Small intestine (tissue), 7 donors: ENCODE data around the gene RHCG. TPM values are rescaled to one million over a fixed set of nuclear protein-coding genes. Genes with fewer than 3 reads are reported as not detected.

Experiments used
- DNase-seq, 2 donors: peaks; one replicate each; pipeline versions ENCODE4 v3.0.0 to v3.0.0-alpha.2; 2013
- FAIRE-seq: peaks from 2 replicates; lab custom pipeline; 2012; peaks lifted over from hg19 to GRCh38; lab: Jason Lieb, UNC
- H3K27ac ChIP-seq, 3 donors: one replicate each; pipeline ENCODE4 v1.5.1; 2013; ENCODE audit warnings: low read length in 2 of 3, mild to moderate bottlenecking in 2 of 3, control low read depth in 1 of 3, inconsistent platforms in 1 of 3, low read depth in 1 of 3, moderate library complexity in 1 of 3
- H3K27me3 ChIP-seq, 3 donors: one replicate each; pipeline ENCODE4 v1.6.1; 2013; ENCODE audit warnings: low read length in 3 of 3, inconsistent platforms in 1 of 3; ENCODE audit not compliant: control insufficient read depth in 3 of 3, insufficient read depth in 3 of 3
- H3K36me3 ChIP-seq, 3 donors: one replicate each; pipeline ENCODE4 v1.6.1; 2013; ENCODE audit warnings: low read length in 3 of 3, inconsistent platforms in 1 of 3, low read depth in 1 of 3, mild to moderate bottlenecking in 1 of 3, moderate library complexity in 1 of 3; ENCODE audit not compliant: control insufficient read depth in 3 of 3, insufficient read depth in 2 of 3
- H3K4me1 ChIP-seq, 3 donors: one replicate each; pipeline ENCODE4 v1.6.1; 2013; ENCODE audit warnings: low read length in 2 of 3, inconsistent platforms in 1 of 3, low read depth in 1 of 3, mild to moderate bottlenecking in 1 of 3, moderate library complexity in 1 of 3; ENCODE audit not compliant: control insufficient read depth in 3 of 3, insufficient read depth in 2 of 3
- H3K4me3 ChIP-seq, 3 donors: one replicate each; pipeline ENCODE4 v1.5.1; 2013; ENCODE audit warnings: low read length in 3 of 3, control low read depth in 1 of 3, inconsistent platforms in 1 of 3, low read depth in 1 of 3, mild to moderate bottlenecking in 1 of 3, moderate library complexity in 1 of 3
- H3K9me3 ChIP-seq, 2 donors: one replicate each; pipeline ENCODE4 v1.6.1; 2013; ENCODE audit warnings: low read depth in 1 of 2, low read length in 1 of 2; ENCODE audit not compliant: control insufficient read depth in 2 of 2, insufficient read depth in 1 of 2
- WGBS, 3 donors: extraction: QIAGEN DNeasy Blood & Tissue Kit; methylation state at CpG; one replicate each; pipeline ENCODE4 v1.1.7; 2013; 5-methylcytosine and 5-hydroxymethylcytosine counted together
- polyA plus RNA-seq, 4 donors: library from polyadenylated mRNA; stranded (reverse) in 3 of 4; unstranded in 1 of 4; fragments of 200-250 nt in 3 of 4; fragments of 120-200 nt in 1 of 4; gene quantifications; one replicate each; pipeline versions ENCODE4 v1.2.1 to v1.2.3, GENCODE V29; 2013
- donor health status: healthy with polysubstance abuse.
- donor health status: control.
- donor health status: control.
- donor health status: Bipolar disorder and iron deficiency.
- donor health status: healthy.

Gene RHCG
- polyA plus RNA-seq, 4 donors, result 0.16 to 2.2 (median 1.3) TPM

DNA sequence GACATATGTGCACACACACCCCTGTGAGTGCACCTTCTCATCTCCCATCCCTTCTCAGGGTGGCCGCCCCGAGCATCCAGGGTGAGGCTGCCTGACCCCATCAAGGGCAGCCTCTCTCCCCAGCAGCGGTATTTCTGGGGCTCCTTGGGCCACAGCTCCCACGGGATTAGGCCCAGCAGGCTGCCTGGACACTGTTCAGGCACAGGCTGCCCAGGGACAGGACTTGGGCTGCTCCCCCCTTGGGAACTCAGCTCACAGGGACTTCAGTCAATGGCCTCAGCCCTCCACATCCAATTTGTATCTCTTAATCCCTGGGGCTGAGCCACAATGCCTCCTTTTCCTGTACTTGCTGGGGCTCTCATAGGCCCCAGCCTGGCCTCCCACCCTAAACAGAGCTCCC, 35.0 kb downstream of the RHCG start:
- peaks cover 0 to 25% (median 5%) of the 10 kb centered on the region in 3 donors for H3K4me1 ChIP-seq
- peaks cover 0 to 6% of the 10 kb centered on the region in 2 donors for H3K9me3 ChIP-seq
- no peak for FAIRE-seq
- H3K27me3 ChIP-seq, result no peaks in the 10 kb centered on the region
- H3K4me3 ChIP-seq, result no peak overlapping the region
- no peaks in the 10 kb centered on the region for H3K36me3 ChIP-seq
- no peak overlapping the region for H3K27ac ChIP-seq
- 69 to 80% (median 73%) methylated on average over 4 of the region's 4 CpGs for WGBS, 3 donors
- no peak for DNase-seq

DNA sequence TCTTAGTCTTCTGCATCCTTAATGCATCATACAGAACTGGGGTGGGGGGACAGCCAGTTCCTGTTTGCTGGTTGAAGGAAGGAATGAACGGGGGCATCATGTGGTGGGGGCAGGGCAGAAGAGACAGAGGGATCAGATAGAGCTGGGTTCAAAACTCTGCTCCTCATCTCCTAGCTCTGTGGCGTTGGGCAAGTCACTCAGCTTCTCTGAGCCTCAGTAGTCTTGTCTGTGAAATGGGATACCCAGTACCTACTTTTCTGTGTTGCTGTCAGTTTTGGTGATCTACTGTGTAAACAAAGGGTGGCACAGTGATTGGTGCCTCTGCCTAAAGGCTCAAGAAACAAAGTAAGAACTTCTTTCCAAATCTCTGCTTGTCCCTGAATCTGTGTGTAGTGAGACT, 36.3 kb downstream of the RHCG start:
- H3K27ac ChIP-seq, result peak overlapping the region in 1 of 3 donors; percentile 88
- peaks cover 0 to 30% (median 5%) of the 10 kb centered on the region in 3 donors for H3K4me1 ChIP-seq
- 55 to 58% (median 56%) methylated on average over 2 of the region's 2 CpGs for WGBS, 3 donors
- DNase-seq, result no peak
- peaks cover 0 to 6% of the 10 kb centered on the region in 2 donors for H3K9me3 ChIP-seq
- H3K36me3 ChIP-seq, result no peaks in the 10 kb centered on the region
- no peak overlapping the region for H3K4me3 ChIP-seq
- no peak for FAIRE-seq
- H3K27me3 ChIP-seq, result no peaks in the 10 kb centered on the region

DNA sequence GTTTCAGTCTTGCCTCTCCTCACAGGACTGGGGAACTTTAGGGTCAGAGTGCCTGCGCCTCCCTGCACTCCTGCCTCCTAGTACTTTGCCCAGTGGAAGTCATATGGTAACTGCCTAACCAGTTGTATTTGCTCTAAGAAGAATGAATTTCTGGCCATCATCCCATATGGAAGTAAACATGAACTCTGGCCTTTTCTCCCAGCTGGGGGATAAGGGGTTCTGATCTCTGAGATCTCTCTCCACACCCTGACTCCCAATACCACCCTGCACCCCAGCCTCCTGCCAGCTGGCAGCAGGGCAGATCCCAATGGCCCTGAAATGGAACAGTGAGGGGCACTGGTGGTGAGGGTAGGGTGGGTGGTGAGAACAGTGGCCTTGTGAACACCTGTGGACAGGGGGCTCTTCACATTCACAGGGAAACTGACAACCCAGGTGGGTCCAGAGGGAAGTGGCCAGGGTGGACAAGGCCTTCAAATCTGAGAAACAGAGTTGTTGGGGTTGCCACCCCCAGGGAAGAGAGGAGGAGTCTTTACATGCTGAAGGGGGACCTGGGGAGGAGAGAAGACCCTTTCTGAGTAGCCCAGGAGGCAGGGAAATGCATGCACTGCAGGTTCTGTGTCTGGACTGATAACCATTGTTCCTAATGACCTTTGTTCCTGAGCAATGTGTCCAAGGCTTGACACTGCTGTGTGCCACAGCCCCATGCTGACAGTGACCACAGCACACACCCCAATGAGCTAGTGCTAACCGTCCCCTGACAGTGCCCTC, 36.9 kb downstream of the RHCG start:
- Histone ChIP-seq H3K4me1 (peaks cover 0 to 34% (median 5%) of the 10 kb centered on the region in 3 donors), H3K36me3 (no peaks in the 10 kb centered on the region), H3K27ac (peak overlapping the region in 2 of 3 donors; percentile 82 to 88), H3K27me3 (no peaks in the 10 kb centered on the region), H3K4me3 (no peak overlapping the region), H3K9me3 (peaks cover 0 to 6% of the 10 kb centered on the region in 2 donors)
- peak; percentile 86 to 96 for DNase-seq
- 17 to 42% (median 28%) methylated on average over 2 of the region's 2 CpGs for WGBS, 3 donors
- FAIRE-seq, result no peak

DNA sequence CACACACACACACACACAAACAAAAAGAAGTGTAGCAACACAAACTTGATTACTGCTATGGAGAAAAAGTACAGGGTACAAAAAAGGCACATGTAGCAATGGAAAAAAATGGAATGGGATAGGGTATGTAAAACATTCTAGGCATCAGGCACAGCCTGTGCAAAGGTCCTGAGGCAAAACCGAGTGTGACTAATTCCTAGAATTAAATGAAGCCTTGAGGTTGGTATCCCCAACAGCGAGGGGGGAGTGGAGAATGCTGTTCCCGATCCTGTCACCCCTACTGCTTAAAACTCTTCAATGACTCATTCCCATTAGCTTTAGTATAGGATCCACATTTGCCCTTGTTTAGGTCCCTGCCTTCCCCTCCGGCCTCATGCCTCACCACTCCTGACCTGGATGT, 37.9 kb downstream of the RHCG start:
- Histone ChIP-seq H3K27ac (peak overlapping the region in 2 of 3 donors; percentile 77 to 88), H3K27me3 (no peaks in the 10 kb centered on the region), H3K4me1 (peaks cover 0 to 34% (median 5%) of the 10 kb centered on the region in 3 donors), H3K9me3 (peaks cover 0 to 6% of the 10 kb centered on the region in 2 donors), H3K36me3 (no peaks in the 10 kb centered on the region), H3K4me3 (no peak overlapping the region)
- WGBS, 3 donors, result 51 to 66% (median 56%) methylated on average over 4 of the region's 4 CpGs
- DNase-seq, result no peak
- FAIRE-seq, result no peak

DNA sequence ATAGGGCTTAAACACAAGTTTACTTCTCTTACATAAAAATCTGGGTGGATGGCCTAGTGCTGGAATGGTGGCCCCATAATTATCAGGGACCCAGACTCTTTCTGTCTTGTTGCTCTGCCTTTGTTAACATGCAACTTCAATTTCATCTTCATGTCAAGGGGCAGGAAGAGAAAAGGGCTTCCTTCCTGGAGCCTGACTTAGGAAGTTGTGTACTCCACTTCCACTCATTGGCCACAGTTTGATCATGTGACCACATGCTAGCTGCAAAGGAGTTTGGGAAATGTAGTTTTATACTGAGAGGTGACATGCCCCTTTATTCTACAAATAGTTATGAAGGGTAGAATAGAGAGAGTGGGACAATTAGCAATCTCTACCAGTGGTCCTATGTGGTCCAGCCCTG, 39.3 kb downstream of the RHCG start:
- no peak overlapping the region for H3K4me3 ChIP-seq
- H3K27ac ChIP-seq, result no peak overlapping the region
- no peak for FAIRE-seq
- peak in 1 of 2 donors; percentile 61 for DNase-seq
- peaks cover 0 to 34% (median 5%) of the 10 kb centered on the region in 3 donors for H3K4me1 ChIP-seq
- no peaks in the 10 kb centered on the region for H3K36me3 ChIP-seq
- peaks cover 0 to 6% of the 10 kb centered on the region in 2 donors for H3K9me3 ChIP-seq
- no peaks in the 10 kb centered on the region for H3K27me3 ChIP-seq

DNA sequence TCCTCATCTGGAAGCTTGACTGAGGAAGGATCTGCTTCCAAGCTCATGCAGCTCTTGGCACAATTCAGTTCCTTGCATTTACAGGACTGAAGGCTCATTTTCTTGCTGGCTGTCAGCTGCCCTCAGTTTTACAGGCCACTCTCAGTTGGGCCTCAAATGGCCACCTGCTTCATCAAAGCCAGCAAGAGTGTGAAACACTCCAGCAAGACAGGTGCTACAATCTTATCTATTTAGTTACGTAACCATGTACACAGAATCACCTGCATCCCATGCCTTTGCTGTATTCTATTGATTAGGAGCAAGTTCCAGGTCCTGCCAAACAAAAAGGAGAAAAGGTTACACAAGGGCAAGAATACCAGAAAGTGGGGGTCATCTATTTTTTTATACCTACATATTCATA, 40.8 kb downstream of the RHCG start:
- Histone ChIP-seq H3K27ac (peak overlapping the region in 1 of 3 donors; percentile 45), H3K4me1 (peaks cover 0 to 33% (median 5%) of the 10 kb centered on the region in 3 donors), H3K4me3 (no peak overlapping the region), H3K9me3 (peaks cover 0 to 6% of the 10 kb centered on the region in 2 donors), H3K27me3 (peaks cover 0 to 4% (median 2%) of the 10 kb centered on the region in 3 donors), H3K36me3 (no peaks in the 10 kb centered on the region)
- FAIRE-seq (no peak), DNase-seq (peak; percentile 65 to 70)
- 21 to 62% (median 24%) methylated on average over 1 of the region's 1 CpG for WGBS, 3 donors

DNA sequence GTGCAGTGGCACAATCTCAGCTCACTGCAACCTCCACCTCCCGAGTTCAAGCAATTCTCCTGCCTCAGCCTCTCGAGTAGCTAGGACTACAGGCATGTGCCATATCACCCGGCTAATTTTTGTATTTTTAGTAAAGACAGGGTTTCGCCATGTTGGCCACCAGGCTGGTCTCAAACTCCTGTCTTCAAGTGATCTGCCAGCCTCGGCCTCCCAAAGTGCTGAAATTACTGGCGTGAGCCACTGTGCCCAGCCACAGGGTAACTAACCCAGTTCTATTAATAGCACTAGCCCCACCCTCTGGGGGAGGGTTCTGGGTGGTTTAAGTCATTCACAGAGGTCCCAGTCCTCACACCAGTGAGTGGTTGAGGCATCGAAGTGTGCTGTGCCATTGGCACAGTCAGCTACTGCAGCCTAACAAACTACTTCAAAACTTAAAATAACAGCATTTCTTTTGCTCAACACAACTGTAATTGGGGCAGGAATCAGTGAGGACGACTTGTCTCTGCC, 44.0 kb downstream of the RHCG start:
- no peak overlapping the region for H3K4me3 ChIP-seq
- no peak for FAIRE-seq
- no peaks in the 10 kb centered on the region for H3K36me3 ChIP-seq
- DNase-seq, result no peak
- H3K9me3 ChIP-seq, result peaks cover 0 to 5% of the 10 kb centered on the region in 2 donors
- WGBS, 3 donors, result 73 to 84% (median 74%) methylated on average over 8 of the region's 8 CpGs
- no peak overlapping the region for H3K27ac ChIP-seq
- peaks cover 0 to 22% (median 14%) of the 10 kb centered on the region in 3 donors for H3K27me3 ChIP-seq
- peaks cover 0 to 12% (median 0%) of the 10 kb centered on the region in 3 donors for H3K4me1 ChIP-seq

DNA sequence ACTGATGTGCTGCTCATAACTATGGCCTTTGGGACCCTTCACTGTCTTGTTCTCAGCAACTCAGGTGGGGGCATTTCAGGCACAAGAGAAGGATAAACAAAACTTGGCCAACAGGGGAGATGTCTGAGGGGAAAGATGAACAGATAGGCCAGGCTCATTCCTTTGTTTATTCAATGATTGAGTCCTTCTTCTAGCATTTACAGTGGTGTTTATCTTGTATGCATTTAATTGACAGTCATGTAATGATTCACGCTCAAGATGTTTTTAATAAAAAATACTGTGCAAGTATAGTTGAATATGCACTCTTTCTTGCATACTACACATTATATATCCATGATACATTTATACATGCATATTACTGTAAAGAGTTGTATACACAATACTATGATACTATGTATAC, 44.5 kb downstream of the RHCG start:
- FAIRE-seq (no peak), DNase-seq (no peak)
- Histone ChIP-seq H3K27ac (no peak overlapping the region), H3K36me3 (no peaks in the 10 kb centered on the region), H3K27me3 (peaks cover 0 to 22% (median 14%) of the 10 kb centered on the region in 3 donors), H3K4me3 (no peak overlapping the region), H3K9me3 (no peaks in the 10 kb centered on the region), H3K4me1 (peaks cover 0 to 12% (median 0%) of the 10 kb centered on the region in 3 donors)
- 56 to 86% (median 76%) methylated on average over 1 of the region's 1 CpG for WGBS, 3 donors
